GM04503 (cell line): ENCODE data around the gene SH3GL3.

Source experiments
- DNase-seq: peaks from one replicate; pipeline ENCODE4 v3.0.0-alpha.2; 2012; ENCODE audit warnings: low read depth

Gene SH3GL3

GRCh38 chr15:83612898-83613635, 165.9 kb downstream of the SH3GL3 start:
- DNase-seq, result no peak

GRCh38 chr15:83613714-83614113, 166.6 kb downstream of the SH3GL3 start:
- DNase-seq, result no peak

- no peak for DNase-seq
Measured at GRCh38 chr15:83616840-83617239, 169.7 kb downstream of the SH3GL3 start.

- DNase-seq, result no peak
Measured at GRCh38 chr15:83626171-83626802, 179.1 kb downstream of the SH3GL3 start.

GRCh38 chr15:83631534-83631933, 184.4 kb downstream of the SH3GL3 start:
- DNase-seq, result no peak

GRCh38 chr15:83643201-83643600, 196.1 kb downstream of the SH3GL3 start:
- DNase-seq, result no peak

- DNase-seq, result no peak
Measured at GRCh38 chr15:83644439-83644838, 197.3 kb downstream of the SH3GL3 start.

- no peak for DNase-seq
Measured at GRCh38 chr15:83650831-83651230, 203.7 kb downstream of the SH3GL3 start.

GRCh38 chr15:83651541-83651940, 204.4 kb downstream of the SH3GL3 start:
- DNase-seq, result no peak

- no peak for DNase-seq
Measured at GRCh38 chr15:83652626-83653204, 205.6 kb downstream of the SH3GL3 start.

GRCh38 chr15:83653288-83653638, 206.1 kb downstream of the SH3GL3 start:
- no peak for DNase-seq

GRCh38 chr15:83653639-83654378, 206.7 kb downstream of the SH3GL3 start, which contains the start of gene ADAMTSL3:
Gene ADAMTSL3 (plus strand): TSS chr15:83654123. CDS start chr15:83655762, 1,639 bp downstream.
- DNase-seq, result no peak

GRCh38 chr15:83654379-83655236, 207.5 kb downstream of the SH3GL3 start:
- DNase-seq, result no peak

- no peak for DNase-seq
Measured at GRCh38 chr15:83655237-83655616, 208.1 kb downstream of the SH3GL3 start.

GRCh38 chr15:83656192-83656591, 209.1 kb downstream of the SH3GL3 start:
- no peak for DNase-seq

GRCh38 chr15:83656943-83657528, 209.9 kb downstream of the SH3GL3 start:
- DNase-seq, result no peak

- DNase-seq, result no peak
Measured at GRCh38 chr15:83657549-83657948, 210.4 kb downstream of the SH3GL3 start.

- no peak for DNase-seq
Measured at GRCh38 chr15:83658430-83659416, 211.6 kb downstream of the SH3GL3 start.

GRCh38 chr15:83659417-83659812, 212.3 kb downstream of the SH3GL3 start:
- DNase-seq, result no peak

- no peak for DNase-seq
Measured at GRCh38 chr15:83665480-83665879, 218.3 kb downstream of the SH3GL3 start.
